C4-2B (cell line): ENCODE measurements around the gene C11orf86.

Experiments
- CTCF ChIP-seq: fragments of 450-650 bp; conservative IDR thresholded peaks from 2 replicates; pipeline ENCODE4 v1.5.1; 2017; ENCODE audit warnings: mild to moderate bottlenecking
- ZFX ChIP-seq: fragments of 450-650 bp; IDR thresholded peaks from 2 replicates; pipeline ENCODE4 v1.6.1; 2017

GRCh38 chr11:67015048-67015447, 39.9 kb downstream of the C11orf86 start:
- no peak for TF ChIP-seq CTCF
- no peak for TF ChIP-seq ZFX
